ENCODE results near the gene PPP2R3A. TPM values are rescaled to one million over a fixed set of nuclear protein-coding genes. Genes with fewer than 3 reads are reported as not detected.

Gene PPP2R3A
- total RNA-seq, 2 experiments from 2014 or later: 0.04 to 0.07 TPM

GRCh38 chr3:135980343-135980742 lies 14.8 kb downstream of the PPP2R3A start:
- Mint-ChIP-seq H3K36me3 (ENCODE audit: low read depth) (no peaks in the 10 kb centered on the region), H3K9me3 (no peaks in the 10 kb centered on the region), H3K4me1 (no peaks in the 10 kb centered on the region), H3K27ac (no peak overlapping the region), H3K4me3 (no peak overlapping the region), H3K27me3 (peaks cover 2% of the 10 kb centered on the region)
- CTCF ChIA-PET: no interaction called here
- POLR2A ChIA-PET: no interaction called here
- no peak for DNase-seq

- ChIA-PET CTCF (no interaction called here), POLR2A (no interaction called here)
- no peak for DNase-seq
- Mint-ChIP-seq H3K4me3 (no peak overlapping the region), H3K36me3 (ENCODE audit: low read depth) (no peaks in the 10 kb centered on the region), H3K27ac (no peak overlapping the region), H3K9me3 (no peaks in the 10 kb centered on the region), H3K27me3 (peaks cover 2% of the 10 kb centered on the region), H3K4me1 (no peaks in the 10 kb centered on the region)
Observed at GRCh38 chr3:135981701-135982403, 16.3 kb downstream of the PPP2R3A start.

- H3K27ac Mint-ChIP-seq: no peak overlapping the region
- H3K4me1 Mint-ChIP-seq: no peaks in the 10 kb centered on the region
- CTCF ChIA-PET: no interaction called here
- POLR2A ChIA-PET: no interaction called here
- H3K9me3 Mint-ChIP-seq: no peaks in the 10 kb centered on the region
- H3K36me3 Mint-ChIP-seq (ENCODE audit: low read depth): no peaks in the 10 kb centered on the region
- no peak for DNase-seq
- peaks cover 2% of the 10 kb centered on the region for H3K27me3 Mint-ChIP-seq
- no peak overlapping the region for H3K4me3 Mint-ChIP-seq
Observed at GRCh38 chr3:135982404-135982761, 16.9 kb downstream of the PPP2R3A start.

- CTCF ChIA-PET: no interaction called here
- no peaks in the 10 kb centered on the region for H3K9me3 Mint-ChIP-seq
- POLR2A ChIA-PET: no interaction called here
- no peak for DNase-seq
- no peak overlapping the region for H3K4me3 Mint-ChIP-seq
- H3K36me3 Mint-ChIP-seq (ENCODE audit: low read depth): no peaks in the 10 kb centered on the region
- H3K4me1 Mint-ChIP-seq: no peaks in the 10 kb centered on the region
- no peak overlapping the region for H3K27ac Mint-ChIP-seq
- H3K27me3 Mint-ChIP-seq: peaks cover 2% of the 10 kb centered on the region
Observed at GRCh38 chr3:135982922-135983581, 17.5 kb downstream of the PPP2R3A start.

GRCh38 chr3:135987661-135988060 lies 22.1 kb downstream of the PPP2R3A start:
- peaks cover 8% of the 10 kb centered on the region for H3K27me3 Mint-ChIP-seq
- no peak overlapping the region for H3K27ac Mint-ChIP-seq
- no peaks in the 10 kb centered on the region for H3K36me3 Mint-ChIP-seq (ENCODE audit: low read depth)
- no peak for DNase-seq
- CTCF ChIA-PET: no interaction called here
- H3K4me3 Mint-ChIP-seq: no peak overlapping the region
- H3K4me1 Mint-ChIP-seq: peaks cover 2% of the 10 kb centered on the region
- POLR2A ChIA-PET: no interaction called here
- no peaks in the 10 kb centered on the region for H3K9me3 Mint-ChIP-seq

- Mint-ChIP-seq H3K36me3 (ENCODE audit: low read depth) (no peaks in the 10 kb centered on the region), H3K4me1 (peaks cover 2% of the 10 kb centered on the region), H3K9me3 (no peaks in the 10 kb centered on the region), H3K27ac (no peak overlapping the region), H3K4me3 (no peak overlapping the region), H3K27me3 (peaks cover 9% of the 10 kb centered on the region)
- CTCF ChIA-PET: no interaction called here
- POLR2A ChIA-PET: no interaction called here
- DNase-seq: no peak
Observed at GRCh38 chr3:135989242-135989641, 23.7 kb downstream of the PPP2R3A start.

- ChIA-PET CTCF (no interaction called here), POLR2A (interaction anchor here (1.0 kb wide), 1 partner anchor 12 kb away, joined by 6 read pairs; no protein-coding TSS in a partner anchor)
- DNase-seq: no peak
- Mint-ChIP-seq H3K36me3 (ENCODE audit: low read depth) (no peaks in the 10 kb centered on the region), H3K27ac (no peak overlapping the region), H3K4me3 (no peak overlapping the region), H3K27me3 (peaks cover 11% of the 10 kb centered on the region), H3K4me1 (peaks cover 2% of the 10 kb centered on the region), H3K9me3 (no peaks in the 10 kb centered on the region)
Observed at GRCh38 chr3:135990903-135991302, 25.4 kb downstream of the PPP2R3A start.

GRCh38 chr3:135991621-135992020 lies 26.1 kb downstream of the PPP2R3A start:
- no peak for DNase-seq
- Mint-ChIP-seq H3K9me3 (no peaks in the 10 kb centered on the region), H3K36me3 (ENCODE audit: low read depth) (no peaks in the 10 kb centered on the region), H3K27ac (no peak overlapping the region), H3K27me3 (peaks cover 11% of the 10 kb centered on the region), H3K4me1 (peaks cover 2% of the 10 kb centered on the region), H3K4me3 (no peak overlapping the region)
- CTCF ChIA-PET: no interaction called here
- POLR2A ChIA-PET: interaction anchor here (1.0 kb wide), 1 partner anchor 12 kb away, joined by 6 read pairs; no protein-coding TSS in a partner anchor

- peaks cover 2% of the 10 kb centered on the region for H3K4me1 Mint-ChIP-seq
- no peak overlapping the region for H3K27ac Mint-ChIP-seq
- POLR2A ChIA-PET: no interaction called here
- H3K36me3 Mint-ChIP-seq (ENCODE audit: low read depth): no peaks in the 10 kb centered on the region
- CTCF ChIA-PET: no interaction called here
- no peak for DNase-seq
- peaks cover 11% of the 10 kb centered on the region for H3K27me3 Mint-ChIP-seq
- H3K4me3 Mint-ChIP-seq: no peak overlapping the region
- H3K9me3 Mint-ChIP-seq: no peaks in the 10 kb centered on the region
Observed at GRCh38 chr3:135992072-135992471, 26.5 kb downstream of the PPP2R3A start.

- Mint-ChIP-seq H3K9me3 (no peaks in the 10 kb centered on the region), H3K4me1 (peaks cover 2% of the 10 kb centered on the region), H3K4me3 (no peak overlapping the region), H3K36me3 (ENCODE audit: low read depth) (no peaks in the 10 kb centered on the region), H3K27me3 (peaks cover 12% of the 10 kb centered on the region), H3K27ac (no peak overlapping the region)
- POLR2A ChIA-PET: no interaction called here
- CTCF ChIA-PET: no interaction called here
- DNase-seq: no peak
Observed at GRCh38 chr3:135994708-135995337, 29.3 kb downstream of the PPP2R3A start.

GRCh38 chr3:135995766-135996165 lies 30.2 kb downstream of the PPP2R3A start:
- Mint-ChIP-seq H3K36me3 (ENCODE audit: low read depth) (no peaks in the 10 kb centered on the region), H3K4me3 (no peak overlapping the region), H3K9me3 (no peaks in the 10 kb centered on the region), H3K27ac (no peak overlapping the region), H3K27me3 (peaks cover 11% of the 10 kb centered on the region), H3K4me1 (peaks cover 2% of the 10 kb centered on the region)
- no peak for DNase-seq
- ChIA-PET POLR2A (no interaction called here), CTCF (no interaction called here)

- H3K4me3 Mint-ChIP-seq: no peak overlapping the region
- DNase-seq: no peak
- H3K27me3 Mint-ChIP-seq: peaks cover 6% of the 10 kb centered on the region
- no peak overlapping the region for H3K27ac Mint-ChIP-seq
- H3K36me3 Mint-ChIP-seq (ENCODE audit: low read depth): no peaks in the 10 kb centered on the region
- ChIA-PET CTCF (no interaction called here), POLR2A (no interaction called here)
- no peaks in the 10 kb centered on the region for H3K4me1 Mint-ChIP-seq
- H3K9me3 Mint-ChIP-seq: no peaks in the 10 kb centered on the region
Observed at GRCh38 chr3:135997554-135998320, 32.2 kb downstream of the PPP2R3A start.

GRCh38 chr3:136008221-136008620 lies 42.7 kb downstream of the PPP2R3A start:
- no peaks in the 10 kb centered on the region for H3K4me1 Mint-ChIP-seq
- no peak for DNase-seq
- no peaks in the 10 kb centered on the region for H3K36me3 Mint-ChIP-seq (ENCODE audit: low read depth)
- ChIA-PET CTCF (no interaction called here), POLR2A (no interaction called here)
- peaks cover 5% of the 10 kb centered on the region for H3K9me3 Mint-ChIP-seq
- no peak overlapping the region for H3K27ac Mint-ChIP-seq
- peaks cover 10% of the 10 kb centered on the region for H3K27me3 Mint-ChIP-seq
- H3K4me3 Mint-ChIP-seq: no peak overlapping the region

All from activated CD4-positive, alpha-beta T cell treated with anti-CD3 and anti-CD28 coated beads, Interleukin-2, amount 10 ng/mL, durations not matched to agents 7 days and 5 days (primary cell).